NT2/D1 (cell line): ENCODE data around the gene MUTYH.

Source experiments
- SUZ12 ChIP-seq: IDR thresholded peaks from 2 replicates; pipeline ENCODE4 v1.6.1; 2011; ENCODE audit not compliant: insufficient read length, insufficient read depth; ENCODE audit errors: extremely low read depth
- YY1 ChIP-seq: IDR thresholded peaks from 2 replicates; pipeline ENCODE4 v1.6.1; 2011; ENCODE audit not compliant: insufficient read length, insufficient read depth
- ZNF274 ChIP-seq: IDR thresholded peaks from 2 replicates; pipeline ENCODE4 v1.6.1; 2011; ENCODE audit warnings: mild to moderate bottlenecking, low read depth, low read length

DNA sequence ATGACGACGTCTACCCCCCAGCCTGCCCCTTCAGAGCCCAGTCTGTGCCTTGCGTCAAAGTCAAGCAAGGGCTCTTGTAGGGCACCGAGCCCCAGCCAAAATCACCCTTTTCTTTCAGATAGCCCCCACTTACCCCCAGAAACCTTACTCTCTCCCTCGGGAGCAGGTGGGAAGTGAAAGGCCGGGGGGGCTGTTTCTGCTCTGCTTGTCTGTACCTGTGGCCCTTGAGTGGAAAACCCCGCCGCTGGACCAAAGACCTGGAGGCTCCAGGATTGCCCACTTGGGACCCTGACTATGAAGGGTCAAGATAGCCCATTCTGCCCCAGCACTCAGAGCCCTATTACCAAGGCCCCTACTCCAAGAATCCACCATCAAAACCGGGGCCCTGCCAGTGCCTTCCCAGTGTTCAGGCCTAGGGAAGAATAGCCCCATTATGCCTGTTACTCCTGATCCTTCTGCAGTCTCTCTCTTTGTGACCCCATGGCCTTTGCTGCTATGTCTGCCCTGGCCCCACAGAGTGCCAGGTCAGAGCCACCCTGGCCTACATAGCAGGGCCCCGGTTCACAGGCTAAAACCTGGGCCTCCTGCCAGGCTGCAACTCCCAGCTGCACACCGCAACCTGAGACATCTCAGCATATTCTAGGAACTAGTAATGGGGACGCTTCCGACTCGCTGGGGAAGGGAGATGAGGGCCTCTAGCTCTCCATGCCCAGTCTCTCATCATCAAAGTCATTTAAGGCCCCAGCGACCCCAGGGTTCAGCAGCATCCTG lies 35.7 kb downstream of the MUTYH start:
- TF ChIP-seq ZNF274 (no peak), YY1 (no peak), SUZ12 (no peak)
